ENCODE measurements around the gene SLC16A1. TPM values are rescaled to one million over a fixed set of nuclear protein-coding genes. Genes with fewer than 3 reads are reported as not detected.
"Not testable (repeated sequence)": the region's sequence is repeated elsewhere in the genome, so short reads cannot be mapped to it uniquely, and the experiment has no call there.

The SLC16A1 gene, protein sequence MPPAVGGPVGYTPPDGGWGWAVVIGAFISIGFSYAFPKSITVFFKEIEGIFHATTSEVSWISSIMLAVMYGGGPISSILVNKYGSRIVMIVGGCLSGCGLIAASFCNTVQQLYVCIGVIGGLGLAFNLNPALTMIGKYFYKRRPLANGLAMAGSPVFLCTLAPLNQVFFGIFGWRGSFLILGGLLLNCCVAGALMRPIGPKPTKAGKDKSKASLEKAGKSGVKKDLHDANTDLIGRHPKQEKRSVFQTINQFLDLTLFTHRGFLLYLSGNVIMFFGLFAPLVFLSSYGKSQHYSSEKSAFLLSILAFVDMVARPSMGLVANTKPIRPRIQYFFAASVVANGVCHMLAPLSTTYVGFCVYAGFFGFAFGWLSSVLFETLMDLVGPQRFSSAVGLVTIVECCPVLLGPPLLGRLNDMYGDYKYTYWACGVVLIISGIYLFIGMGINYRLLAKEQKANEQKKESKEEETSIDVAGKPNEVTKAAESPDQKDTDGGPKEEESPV
- total RNA-seq (28.6 TPM), polyA plus RNA-seq (19.4 TPM)
- long read RNA-seq, donor 1, result 0 reads
- long read RNA-seq, donor 2, transcript SLC16A1-201 (5 exons, 3,910 nt), result major isoform, 8 of 8 reads
- long read RNA-seq, donor 2, partial matches to known transcripts, result 0 of 8 reads
- long read RNA-seq, donor 2, other reads (novel, unspliced or antisense), result 0 of 8 reads
- long read RNA-seq, donor 3, transcript SLC16A1-201 (5 exons, 3,910 nt), result major isoform, 7 of 7 reads
- long read RNA-seq, donor 3, partial matches to known transcripts, result 0 of 7 reads
- long read RNA-seq, donor 3, other reads (novel, unspliced or antisense), result 0 of 7 reads
- long read RNA-seq, donor 4, partial matches to known transcripts, result 0 of 2 reads
- long read RNA-seq, donor 4, other reads (novel, unspliced or antisense), result 0 of 2 reads
- long read RNA-seq, donor 5, transcript SLC16A1-201 (5 exons, 3,910 nt), result major isoform, 7 of 14 reads
- long read RNA-seq, donor 5, partial matches to known transcripts, result 7 of 14 reads
- long read RNA-seq, donor 5, other reads (novel, unspliced or antisense), result 0 of 14 reads
- long read RNA-seq, donor 6, transcript SLC16A1-201 (5 exons, 3,910 nt), result major isoform, 5 of 5 reads
- long read RNA-seq, donor 6, partial matches to known transcripts, result 0 of 5 reads
- long read RNA-seq, donor 6, other reads (novel, unspliced or antisense), result 0 of 5 reads
- long read RNA-seq, donor 7, transcript SLC16A1-201 (5 exons, 3,910 nt), result major isoform, 7 of 15 reads
- long read RNA-seq, donor 7, partial matches to known transcripts, result 8 of 15 reads
- long read RNA-seq, donor 7, other reads (novel, unspliced or antisense), result 0 of 15 reads
- long read RNA-seq, donor 8, partial matches to known transcripts, result 0 of 3 reads
- long read RNA-seq, donor 8, other reads (novel, unspliced or antisense), result 0 of 3 reads
- long read RNA-seq, donor 9, transcript SLC16A1-201 (5 exons, 3,910 nt), result major isoform, 6 of 6 reads
- long read RNA-seq, donor 9, partial matches to known transcripts, result 0 of 6 reads
- long read RNA-seq, donor 9, other reads (novel, unspliced or antisense), result 0 of 6 reads
- long read RNA-seq, donor 10, partial matches to known transcripts, result 0 of 1 reads
- long read RNA-seq, donor 10, other reads (novel, unspliced or antisense), result 0 of 1 reads

DNA sequence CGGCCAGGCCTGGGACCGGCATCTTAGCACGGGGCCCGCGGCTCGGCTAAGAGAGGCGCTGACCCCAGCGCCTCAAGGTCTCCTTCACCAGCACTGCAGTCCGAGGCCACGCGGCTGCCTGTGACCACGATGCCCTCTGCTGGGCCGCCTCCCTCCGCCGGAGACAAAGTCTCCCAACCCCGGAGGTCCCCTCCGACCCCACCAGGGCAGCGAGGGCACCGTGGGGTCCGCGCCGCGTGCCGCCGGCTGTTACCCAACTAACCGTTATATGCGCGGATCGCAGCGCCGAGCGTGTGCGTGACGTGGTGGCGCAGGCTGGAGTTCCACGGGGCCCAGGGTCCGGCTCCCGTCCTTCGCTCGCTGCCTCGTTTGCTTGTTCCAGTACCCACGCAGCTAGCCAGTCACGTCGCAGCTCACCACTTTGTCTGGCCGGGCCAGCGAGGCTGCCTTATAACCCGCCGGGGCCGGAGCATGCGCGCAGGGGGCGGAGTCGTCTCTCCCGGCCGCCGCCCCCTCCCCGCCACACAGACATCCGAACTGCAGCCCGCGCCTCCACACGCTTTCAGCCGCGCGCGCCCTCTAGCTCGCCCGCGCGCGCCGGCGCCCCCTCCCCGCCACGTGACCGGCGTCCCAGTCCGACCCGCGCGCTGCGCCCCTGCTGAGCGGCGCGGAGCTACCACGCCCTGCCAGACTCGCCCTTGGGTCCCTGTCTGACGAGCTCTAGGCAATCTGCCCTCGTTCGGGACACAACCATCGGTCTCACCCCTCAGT, at the start of gene SLC16A1:
SLC16A1 (minus strand) TSS at position 424 of the 771 bp plus-strand sequence. CDS start 26,888 bp downstream, outside the sequence.
- under 1% methylated on average over 90 of the region's 90 CpGs for WGBS
- Histone ChIP-seq H3K36me3 (ENCODE audit: control insufficient read depth in 2 of 2, insufficient read depth in 2 of 2, low read length in 1 of 2) (no peaks in the 10 kb centered on the region), H3K27ac (ENCODE audit: low read depth in 1 of 2, low read length in 1 of 2) (peak within 1 kb of the TSS; percentile 82 to 89), H3K4me1 (ENCODE audit: control insufficient read depth in 2 of 2, insufficient read depth in 2 of 2, low read length in 2 of 2) (peaks cover 5 to 14% of the 10 kb centered on the region in 2 donors), H3K9me3 (ENCODE audit: control insufficient read depth in 2 of 2, insufficient read depth in 1 of 2, low read length in 1 of 2) (peaks cover 0 to 4% of the 10 kb centered on the region in 2 donors), H3K27me3 (ENCODE audit: control insufficient read depth in 2 of 2, insufficient read depth in 1 of 2, low read length in 1 of 2) (no peaks in the 10 kb centered on the region), H3K4me3 (ENCODE audit: low read length in 2 of 2) (peak within 1 kb of the TSS; percentile 86 to 94)
- peak; percentile 52 to 94 (median 85) for DNase-seq (ENCODE audit: low read depth in 6 of 9, low spot score in 9 of 9)

DNA sequence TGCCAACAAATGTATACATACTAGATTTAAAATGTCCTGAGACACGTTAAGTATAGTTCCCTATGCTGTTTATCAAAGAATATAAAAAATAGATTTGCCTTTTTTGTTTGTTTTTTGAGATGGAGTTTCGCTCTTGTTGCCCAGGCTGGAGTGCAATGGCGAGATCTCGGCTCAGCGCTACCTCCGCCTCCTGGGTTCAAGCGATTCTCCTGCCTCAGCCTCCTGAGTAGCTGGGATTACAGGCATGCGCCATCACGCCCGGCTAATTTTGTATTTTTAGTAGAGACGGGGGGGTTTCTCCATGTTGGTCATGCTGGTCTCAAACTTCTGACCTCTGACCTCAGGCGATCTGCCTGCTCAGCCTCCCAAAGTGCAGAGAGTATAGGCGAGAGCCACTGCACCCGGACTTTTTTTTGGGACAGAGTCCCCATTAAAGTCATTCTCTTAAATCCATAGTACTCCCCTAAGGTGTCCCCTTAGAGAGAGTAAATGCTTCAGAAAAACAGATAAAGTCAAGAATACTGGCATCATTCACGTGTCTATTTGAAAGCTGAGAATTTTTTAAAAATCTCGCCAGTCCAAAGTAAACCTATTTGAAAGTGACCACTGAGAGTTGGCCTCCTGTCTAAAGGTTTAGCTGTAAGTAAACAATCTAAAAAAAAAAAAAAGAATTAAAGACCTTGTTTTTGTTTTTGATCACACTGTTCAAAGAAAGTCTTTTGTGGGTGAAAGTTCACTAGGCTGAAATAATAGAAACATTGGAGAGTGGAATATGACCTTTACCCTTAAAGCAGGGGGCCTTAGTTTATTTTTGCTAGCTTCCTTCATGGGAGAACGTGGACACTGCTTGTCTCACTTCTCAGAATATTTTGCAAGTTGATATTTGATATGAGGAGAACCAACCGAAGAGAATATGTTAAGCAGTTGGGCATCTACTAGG, 48.0 kb upstream of the SLC16A1 start:
- no peak overlapping the region for H3K4me3 ChIP-seq (ENCODE audit: low read length in 2 of 2)
- WGBS, result 97% methylated on average over 18 of the region's 18 CpGs
- no peaks in the 10 kb centered on the region for H3K27me3 ChIP-seq (ENCODE audit: control insufficient read depth in 2 of 2, insufficient read depth in 1 of 2, low read length in 1 of 2)
- H3K4me1 ChIP-seq (ENCODE audit: control insufficient read depth in 2 of 2, insufficient read depth in 2 of 2, low read length in 2 of 2), result no peaks in the 10 kb centered on the region
- no peak overlapping the region for H3K27ac ChIP-seq (ENCODE audit: low read depth in 1 of 2, low read length in 1 of 2)
- H3K9me3 ChIP-seq (ENCODE audit: control insufficient read depth in 2 of 2, insufficient read depth in 1 of 2, low read length in 1 of 2), result no peaks in the 10 kb centered on the region
- H3K36me3 ChIP-seq (ENCODE audit: control insufficient read depth in 2 of 2, insufficient read depth in 2 of 2, low read length in 1 of 2), result peaks cover 4% of the 10 kb centered on the region in 2 donors
- DNase-seq (ENCODE audit: low read depth in 6 of 9, low spot score in 9 of 9), result no peak

DNA sequence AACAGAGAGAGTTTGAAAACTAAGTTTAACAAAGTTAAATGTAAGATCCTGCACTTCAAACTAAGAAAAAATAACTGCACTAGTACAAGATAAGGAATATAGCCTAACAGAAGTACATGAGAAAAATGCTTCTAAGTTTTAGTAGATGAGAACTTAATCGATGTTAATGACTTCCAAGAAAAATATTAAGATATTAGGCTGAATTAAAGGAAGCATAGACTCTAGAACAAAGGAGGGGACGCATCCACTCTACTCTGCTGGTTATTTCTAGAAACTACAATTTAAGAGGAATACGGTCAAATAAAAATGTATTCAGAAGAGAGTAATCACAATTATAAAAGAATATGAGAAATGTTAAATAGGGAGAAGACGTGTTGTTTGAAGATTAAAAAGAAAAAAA, 46.3 kb upstream of the SLC16A1 start:
- Histone ChIP-seq H3K27ac (ENCODE audit: low read depth in 1 of 2, low read length in 1 of 2) (no peak overlapping the region), H3K9me3 (ENCODE audit: control insufficient read depth in 2 of 2, insufficient read depth in 1 of 2, low read length in 1 of 2) (no peaks in the 10 kb centered on the region), H3K4me3 (ENCODE audit: low read length in 2 of 2) (no peak overlapping the region), H3K4me1 (ENCODE audit: control insufficient read depth in 2 of 2, insufficient read depth in 2 of 2, low read length in 2 of 2) (no peaks in the 10 kb centered on the region), H3K27me3 (ENCODE audit: control insufficient read depth in 2 of 2, insufficient read depth in 1 of 2, low read length in 1 of 2) (no peaks in the 10 kb centered on the region), H3K36me3 (ENCODE audit: control insufficient read depth in 2 of 2, insufficient read depth in 2 of 2, low read length in 1 of 2) (peaks cover 0 to 10% of the 10 kb centered on the region in 2 donors)
- 97% methylated on average over 4 of the region's 4 CpGs for WGBS
- no peak for DNase-seq (ENCODE audit: low read depth in 6 of 9, low spot score in 9 of 9)

- Histone ChIP-seq H3K27ac (ENCODE audit: low read depth in 1 of 2, low read length in 1 of 2) (no peak overlapping the region), H3K27me3 (ENCODE audit: control insufficient read depth in 2 of 2, insufficient read depth in 1 of 2, low read length in 1 of 2) (no peaks in the 10 kb centered on the region), H3K4me3 (ENCODE audit: low read length in 2 of 2) (no peak overlapping the region), H3K36me3 (ENCODE audit: control insufficient read depth in 2 of 2, insufficient read depth in 2 of 2, low read length in 1 of 2) (peaks cover 0 to 10% of the 10 kb centered on the region in 2 donors), H3K9me3 (ENCODE audit: control insufficient read depth in 2 of 2, insufficient read depth in 1 of 2, low read length in 1 of 2) (no peaks in the 10 kb centered on the region), H3K4me1 (ENCODE audit: control insufficient read depth in 2 of 2, insufficient read depth in 2 of 2, low read length in 2 of 2) (no peaks in the 10 kb centered on the region)
- DNase-seq (ENCODE audit: low read depth in 6 of 9, low spot score in 9 of 9), result no peak
- WGBS, result 75% methylated on average over 7 of the region's 7 CpGs
These were observed 42.7 kb upstream of the SLC16A1 start for GRCh38 chr1:112998592-112999235.

GRCh38 chr1:112997781-112998180, 41.8 kb upstream of the SLC16A1 start:
- Histone ChIP-seq H3K4me3 (ENCODE audit: low read length in 2 of 2) (no peak overlapping the region), H3K36me3 (ENCODE audit: control insufficient read depth in 2 of 2, insufficient read depth in 2 of 2, low read length in 1 of 2) (peaks cover 0 to 10% of the 10 kb centered on the region in 2 donors), H3K9me3 (ENCODE audit: control insufficient read depth in 2 of 2, insufficient read depth in 1 of 2, low read length in 1 of 2) (no peaks in the 10 kb centered on the region), H3K27me3 (ENCODE audit: control insufficient read depth in 2 of 2, insufficient read depth in 1 of 2, low read length in 1 of 2) (no peaks in the 10 kb centered on the region), H3K27ac (ENCODE audit: low read depth in 1 of 2, low read length in 1 of 2) (no peak overlapping the region), H3K4me1 (ENCODE audit: control insufficient read depth in 2 of 2, insufficient read depth in 2 of 2, low read length in 2 of 2) (no peaks in the 10 kb centered on the region)
- 94% methylated on average over 2 of the region's 2 CpGs for WGBS
- no peak for DNase-seq (ENCODE audit: low read depth in 6 of 9, low spot score in 9 of 9)

- Histone ChIP-seq H3K36me3 (ENCODE audit: control insufficient read depth in 2 of 2, insufficient read depth in 2 of 2, low read length in 1 of 2) (peaks cover 0 to 10% of the 10 kb centered on the region in 2 donors), H3K4me3 (ENCODE audit: low read length in 2 of 2) (no peak overlapping the region), H3K27me3 (ENCODE audit: control insufficient read depth in 2 of 2, insufficient read depth in 1 of 2, low read length in 1 of 2) (no peaks in the 10 kb centered on the region), H3K27ac (ENCODE audit: low read depth in 1 of 2, low read length in 1 of 2) (no peak overlapping the region), H3K4me1 (ENCODE audit: control insufficient read depth in 2 of 2, insufficient read depth in 2 of 2, low read length in 2 of 2) (no peaks in the 10 kb centered on the region), H3K9me3 (ENCODE audit: control insufficient read depth in 2 of 2, insufficient read depth in 1 of 2, low read length in 1 of 2) (no peaks in the 10 kb centered on the region)
- no peak for DNase-seq (ENCODE audit: low read depth in 6 of 9, low spot score in 9 of 9)
- WGBS, result 97% methylated on average over 2 of the region's 2 CpGs
These were observed 39.9 kb upstream of the SLC16A1 start for GRCh38 chr1:112995890-112996289.

GRCh38 chr1:112995021-112995420, 39.0 kb upstream of the SLC16A1 start:
- not testable (repeated sequence) for DNase-seq (ENCODE audit: low read depth in 6 of 9, low spot score in 9 of 9); H3K4me1 ChIP-seq (ENCODE audit: control insufficient read depth in 2 of 2, insufficient read depth in 2 of 2, low read length in 2 of 2); H3K4me3 ChIP-seq (ENCODE audit: low read length in 2 of 2); H3K9me3 ChIP-seq (ENCODE audit: control insufficient read depth in 2 of 2, insufficient read depth in 1 of 2, low read length in 1 of 2); H3K27me3 ChIP-seq (ENCODE audit: control insufficient read depth in 2 of 2, insufficient read depth in 1 of 2, low read length in 1 of 2); H3K27ac ChIP-seq (ENCODE audit: low read depth in 1 of 2, low read length in 1 of 2)
- H3K36me3 ChIP-seq (ENCODE audit: control insufficient read depth in 2 of 2, insufficient read depth in 2 of 2, low read length in 1 of 2), result peaks cover 0 to 10% of the 10 kb centered on the region in 2 donors
- 97% methylated on average over 9 of the region's 9 CpGs for WGBS

Measured in thymus (tissue), 14 donors.